Activated CD4-positive, CD25-positive, alpha-beta regulatory T cell treated with anti-CD3 and anti-CD28 coated beads, Interleukin-2, amount 50 U/mL, for 72 hours (primary cell): ENCODE measurements around the gene SMU1.

Source experiments
- DNase-seq: peaks from one replicate; pipeline ENCODE4 v3.0.0; 2021

Gene SMU1

DNA sequence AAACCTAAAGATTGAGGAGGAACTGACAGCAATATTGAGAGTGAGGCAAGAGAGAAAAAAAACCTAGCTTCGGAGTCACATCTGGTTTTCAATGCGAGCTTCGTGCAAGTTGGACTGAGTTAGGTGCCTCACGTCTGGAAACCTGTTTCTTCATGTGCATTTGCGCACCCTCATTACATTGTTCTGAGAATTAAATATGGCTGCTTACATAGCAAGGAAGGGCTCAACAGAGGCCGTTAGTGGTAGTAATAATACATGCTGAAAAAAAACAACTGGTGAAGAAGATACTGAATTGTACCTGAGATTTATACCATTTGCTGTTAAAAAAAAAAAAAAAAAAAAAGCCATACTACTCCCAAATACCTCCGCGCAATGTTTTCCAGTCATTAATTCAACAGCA, 32.8 kb downstream of the SMU1 start:
- DNase-seq: no peak

DNA sequence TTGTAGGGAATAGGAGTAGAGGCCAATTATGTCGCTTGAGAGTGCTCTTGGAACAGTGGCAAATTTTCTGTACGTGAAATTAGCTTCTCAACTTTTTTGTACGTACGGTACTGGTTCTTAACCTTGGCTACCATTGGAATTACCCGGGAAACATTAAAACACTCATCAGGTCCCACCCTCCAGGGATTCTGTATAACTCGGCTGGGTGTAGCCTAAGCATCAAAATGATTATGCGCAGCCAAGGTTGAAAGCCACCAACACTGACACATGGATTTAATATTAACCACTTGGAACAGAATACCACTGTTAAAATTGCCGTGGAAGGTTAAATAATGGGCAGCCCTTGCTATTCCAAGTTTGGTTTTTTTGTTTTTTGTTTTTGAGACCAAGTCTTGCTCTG, 34.0 kb downstream of the SMU1 start:
- DNase-seq: no peak

DNA sequence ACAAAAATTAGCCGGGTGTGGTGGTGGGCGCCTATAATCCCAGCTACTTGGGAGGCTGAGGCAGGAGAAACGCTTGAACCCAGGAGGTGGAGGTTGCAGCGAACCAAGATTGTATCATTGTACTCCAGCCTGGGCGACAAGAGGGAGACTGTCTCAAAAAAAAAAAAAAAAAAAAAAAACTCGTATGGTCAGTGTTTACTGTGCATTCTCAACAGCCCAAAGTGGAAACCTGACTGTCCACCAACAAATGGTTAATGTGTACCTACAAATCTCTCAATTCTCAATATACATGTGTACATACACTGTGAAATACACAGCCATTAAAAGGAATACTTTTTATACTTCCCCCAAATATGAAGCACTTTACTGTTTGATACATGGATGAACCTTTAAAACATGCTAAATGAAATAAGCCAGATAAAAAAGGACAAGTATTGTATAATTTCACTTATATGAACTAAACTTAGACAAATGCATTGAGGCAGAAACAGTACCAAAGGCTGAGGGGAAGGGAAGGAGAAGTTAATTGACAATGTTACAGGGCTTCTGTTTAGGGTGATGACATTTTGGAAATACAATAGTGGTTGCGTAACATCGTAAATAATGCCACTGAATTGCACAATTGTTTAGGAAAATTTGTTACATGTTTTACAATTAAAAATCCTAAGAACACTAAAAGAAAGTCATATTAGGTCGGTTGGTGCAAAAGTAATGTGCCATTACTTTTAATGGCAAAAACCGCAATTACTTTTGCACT, 34.9 kb downstream of the SMU1 start:
- DNase-seq: no peak

DNA sequence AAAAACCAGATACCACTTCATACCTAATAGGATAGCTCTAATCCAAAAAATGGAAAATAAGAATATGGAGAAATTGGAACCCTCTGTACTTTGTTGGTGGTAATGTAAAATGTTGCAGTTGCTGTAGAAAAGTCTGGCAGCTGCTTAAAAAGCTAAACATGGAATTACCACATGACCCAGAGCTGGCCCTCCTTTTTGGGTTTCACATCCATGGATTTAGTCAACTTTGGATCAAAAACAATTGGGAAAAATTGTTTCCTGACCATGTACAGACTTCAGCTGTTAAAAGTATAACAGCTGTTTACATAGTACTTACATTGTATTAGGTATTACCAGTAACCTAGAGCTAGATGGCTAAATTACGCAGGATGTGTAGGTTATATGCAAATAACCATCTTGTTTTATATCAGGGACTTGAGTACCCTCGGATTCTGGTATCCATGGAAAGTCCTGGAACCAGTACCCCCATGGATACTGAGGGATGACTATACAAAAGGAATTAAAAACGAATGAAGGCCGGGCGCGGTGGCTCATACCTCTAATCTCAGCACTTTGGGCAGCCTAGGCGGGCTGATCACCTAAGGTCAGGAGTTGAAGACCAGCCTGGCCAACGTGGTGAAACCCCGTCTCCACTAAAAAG, 35.6 kb downstream of the SMU1 start:
- DNase-seq: no peak

DNA sequence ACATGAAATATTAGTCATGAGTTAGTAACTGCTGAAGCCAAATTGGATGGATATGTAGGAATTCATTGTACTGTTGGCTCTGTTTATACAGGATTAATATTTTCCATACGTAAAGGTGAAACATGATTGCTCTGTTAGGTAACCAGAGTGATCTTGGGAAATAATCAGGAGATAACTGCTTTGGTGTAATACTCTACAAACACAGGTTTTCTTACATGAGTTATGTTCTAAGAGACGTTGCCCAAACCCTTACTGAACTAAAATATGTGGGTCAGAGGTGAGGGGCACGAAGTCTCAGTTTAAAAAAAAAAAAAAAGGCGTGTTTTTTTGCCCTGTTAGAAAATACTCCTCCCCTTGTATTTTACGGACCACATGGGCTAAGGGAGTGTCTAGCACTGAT, 43.6 kb downstream of the SMU1 start:
- DNase-seq: no peak

DNA sequence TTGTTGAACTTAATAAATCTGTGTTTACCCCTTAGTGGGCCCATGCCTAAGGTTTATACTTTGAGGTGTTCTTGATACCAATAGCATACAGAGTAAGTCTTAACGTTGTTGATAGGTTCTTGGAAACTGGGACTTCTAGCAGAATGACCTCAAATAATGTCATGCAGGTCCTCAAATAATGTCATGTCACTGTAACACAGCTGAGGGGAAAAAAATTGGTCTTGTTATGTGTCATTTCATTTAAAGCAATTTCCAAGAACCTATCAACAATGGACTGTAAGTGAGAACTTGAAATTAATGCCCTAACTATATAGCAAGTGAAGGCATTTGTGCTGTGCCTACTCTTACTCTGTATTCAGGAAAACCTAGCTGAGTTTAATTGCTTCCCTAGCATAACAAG, 44.2 kb downstream of the SMU1 start:
- no peak for DNase-seq

DNA sequence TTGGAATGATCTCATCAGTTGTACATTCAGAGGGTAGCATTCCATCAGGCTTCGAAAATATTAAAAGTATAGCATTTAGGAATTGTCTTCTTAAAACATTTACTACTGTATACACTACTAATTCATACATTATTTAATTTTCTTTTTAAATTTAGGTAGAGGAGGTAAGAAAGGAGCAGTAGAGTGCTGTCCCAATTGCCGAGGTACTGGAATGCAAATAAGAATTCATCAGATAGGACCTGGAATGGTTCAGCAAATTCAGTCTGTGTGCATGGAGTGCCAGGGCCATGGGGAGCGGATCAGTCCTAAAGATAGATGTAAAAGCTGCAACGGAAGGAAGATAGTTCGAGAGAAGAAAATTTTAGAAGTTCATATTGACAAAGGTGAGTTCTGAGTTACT, 46.2 kb downstream of the SMU1 start:
- DNase-seq: no peak

DNA sequence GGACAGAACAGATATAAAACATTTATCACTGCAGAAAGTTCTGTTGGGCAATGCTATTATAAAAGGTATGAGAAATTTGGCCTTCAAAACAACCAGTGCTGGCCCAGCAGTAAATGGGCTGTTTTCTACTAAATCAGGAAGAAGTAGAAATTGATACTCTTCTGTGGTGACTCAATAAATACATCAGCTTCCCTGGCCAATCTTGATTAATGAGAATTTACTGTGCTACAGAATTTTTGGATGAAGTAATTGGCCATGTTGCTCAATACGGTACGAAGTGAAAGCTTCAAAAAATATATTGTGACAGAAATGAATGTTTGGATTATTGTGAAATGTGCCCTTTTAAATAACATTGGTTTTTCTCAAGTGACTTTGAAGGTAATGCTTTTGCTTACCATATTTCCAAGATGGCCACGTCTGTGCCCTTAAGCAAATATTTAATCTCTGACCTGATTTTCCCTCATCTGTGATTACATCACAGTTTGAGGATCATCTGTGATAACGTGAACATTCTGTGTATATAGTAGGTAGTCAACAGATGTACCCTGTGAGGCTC, 47.2 kb downstream of the SMU1 start:
- DNase-seq: no peak

DNA sequence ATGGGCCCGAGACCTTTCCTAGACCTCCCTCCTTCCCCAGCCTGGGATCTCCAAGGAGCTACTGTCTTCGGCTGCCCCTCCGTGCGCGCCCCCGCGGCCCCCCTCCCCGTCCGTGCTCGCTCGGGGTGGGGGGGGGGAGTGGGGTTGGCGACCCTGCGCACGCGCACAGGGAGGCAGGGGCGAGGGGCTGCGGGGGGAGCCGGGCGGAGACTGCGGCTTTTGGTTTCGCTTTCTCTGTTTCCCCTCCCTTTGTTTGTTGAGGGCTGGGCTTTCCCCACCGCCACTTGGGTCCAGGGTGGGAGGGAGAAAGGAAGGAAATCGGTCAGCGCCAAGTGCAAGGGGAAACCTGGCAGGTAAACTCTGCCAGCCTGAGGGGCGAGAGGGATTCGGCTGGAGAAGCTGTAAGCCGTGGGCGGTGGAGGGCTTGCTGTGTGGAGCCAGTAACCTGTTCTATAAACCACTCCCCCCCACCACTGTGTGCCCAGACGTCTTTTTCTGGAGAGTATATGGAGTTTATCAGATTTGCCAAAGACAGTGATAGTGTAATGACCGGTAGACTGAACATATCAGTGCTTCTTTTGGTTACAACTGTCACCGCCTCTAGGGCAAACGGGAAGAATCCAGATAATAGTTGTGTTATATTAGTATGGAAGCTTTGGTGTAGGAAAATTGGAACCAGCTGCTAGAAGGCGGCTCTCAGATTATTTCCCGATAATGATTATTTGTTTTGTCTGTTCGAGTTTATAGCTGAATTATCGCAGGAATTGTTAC, 50.7 kb downstream of the SMU1 start:
- DNase-seq: peak; percentile 72

DNA sequence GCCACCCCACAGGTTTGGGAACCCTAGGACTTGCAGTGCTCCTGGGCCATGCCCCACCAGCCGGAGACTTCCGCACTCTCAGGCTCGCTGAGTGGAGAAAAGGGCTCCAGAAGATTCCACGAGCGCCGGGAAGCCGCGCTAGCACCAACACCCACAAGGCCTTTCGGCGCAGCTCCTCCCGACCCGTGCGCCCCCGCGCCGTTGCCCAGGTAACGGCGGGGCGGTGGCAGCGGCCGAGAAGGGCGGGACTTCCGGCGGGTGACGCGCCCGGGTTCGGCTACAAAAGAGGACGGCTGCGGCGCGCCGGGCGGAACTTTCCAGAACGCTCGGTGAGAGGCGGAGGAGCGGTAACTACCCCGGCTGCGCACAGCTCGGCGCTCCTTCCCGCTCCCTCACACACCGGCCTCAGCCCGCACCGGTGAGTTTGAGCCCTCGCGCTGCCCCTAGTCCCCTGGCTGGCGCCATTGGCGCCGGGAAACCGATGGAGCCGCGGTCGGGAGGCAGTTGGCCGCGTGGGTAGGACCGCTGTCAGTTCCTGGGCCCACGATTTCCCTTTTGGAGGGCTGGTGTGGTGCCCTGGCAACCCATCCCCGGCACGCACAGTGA, 51.4 kb downstream of the SMU1 start, which contains the start of gene DNAJA1:
Gene DNAJA1, plus strand, starts transcription at position 308 of the 606 bp plus-strand sequence. CDS start 1,212 bp downstream, outside the sequence.
- peak; percentile 98 for DNase-seq

DNA sequence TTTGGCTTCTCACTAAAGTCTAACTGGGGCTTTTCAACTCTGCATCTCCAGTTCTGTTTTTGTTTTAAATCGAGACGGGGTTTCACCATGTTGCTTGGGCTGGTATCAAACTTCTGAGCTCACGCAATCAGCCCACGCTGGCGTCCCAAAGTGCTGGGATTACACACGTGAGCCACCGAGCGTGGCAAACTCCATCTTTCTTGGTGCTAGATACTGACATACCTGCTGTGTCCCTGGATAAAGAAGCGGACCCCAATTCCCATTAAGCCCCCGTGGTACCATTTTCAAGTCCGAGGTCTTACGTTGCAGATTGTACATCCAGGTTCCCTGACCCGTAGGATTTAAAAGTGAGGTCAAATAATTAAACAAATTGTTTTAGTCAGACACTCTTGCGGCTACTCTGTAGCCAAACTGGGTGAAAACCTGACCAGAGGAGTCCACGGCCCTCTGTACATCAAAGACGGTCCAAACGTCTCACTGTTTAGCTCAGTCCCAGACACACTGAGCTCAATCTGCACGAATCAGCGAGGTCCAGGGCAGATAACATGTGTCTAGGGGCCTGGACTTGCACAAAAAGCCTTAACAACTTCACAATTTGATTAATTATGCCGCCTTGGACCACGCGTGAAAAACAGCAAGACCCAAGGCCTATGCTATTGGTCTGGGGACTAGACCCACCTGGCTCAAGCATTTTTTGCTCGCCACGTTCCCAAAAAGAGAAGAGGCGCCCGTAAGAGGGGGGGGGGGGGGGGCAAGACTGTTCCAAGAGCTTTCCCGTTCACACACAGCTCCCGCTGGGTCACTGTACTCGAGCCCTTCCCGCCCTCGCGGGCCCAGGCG, 52.1 kb downstream of the SMU1 start:
- DNase-seq: no peak

DNA sequence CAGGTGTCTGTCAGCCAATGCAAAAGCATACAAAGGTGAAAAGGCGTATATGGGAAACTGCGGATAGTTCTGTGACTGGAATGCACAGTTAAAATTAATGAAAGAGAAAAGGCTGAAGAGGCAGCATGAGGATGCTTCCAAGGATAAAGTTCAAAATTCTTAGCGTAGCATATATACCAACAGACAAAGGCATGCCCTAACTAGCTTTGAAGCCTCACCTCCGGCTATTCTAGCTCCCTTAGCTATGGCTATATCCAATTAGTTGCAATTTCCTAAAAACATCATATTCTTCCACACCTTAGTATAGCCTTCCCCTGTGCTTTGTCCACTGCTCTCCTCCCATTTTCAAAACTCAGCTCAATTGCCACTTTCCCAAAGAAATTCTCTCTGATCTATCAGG, 52.8 kb downstream of the SMU1 start:
- DNase-seq: no peak

DNA sequence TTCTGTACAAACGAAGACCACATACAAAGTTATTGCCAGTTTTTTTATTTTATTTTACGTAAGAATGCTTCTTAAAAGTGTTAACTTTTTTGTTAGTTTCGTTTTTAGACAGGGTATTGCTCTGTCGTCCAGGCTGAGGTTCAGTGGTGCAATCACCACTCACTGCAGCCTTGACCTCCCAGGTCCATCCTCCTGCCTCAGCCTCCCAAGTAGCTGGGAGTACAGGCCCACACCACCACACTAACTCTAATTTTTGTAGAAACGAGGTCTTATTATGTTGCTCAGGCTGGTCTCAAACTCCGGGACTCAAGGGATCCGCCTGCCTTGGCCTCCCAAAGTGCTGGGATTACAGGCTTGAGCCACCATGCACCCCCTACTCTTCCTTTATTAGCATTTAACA, 53.7 kb downstream of the SMU1 start:
- no peak for DNase-seq

DNA sequence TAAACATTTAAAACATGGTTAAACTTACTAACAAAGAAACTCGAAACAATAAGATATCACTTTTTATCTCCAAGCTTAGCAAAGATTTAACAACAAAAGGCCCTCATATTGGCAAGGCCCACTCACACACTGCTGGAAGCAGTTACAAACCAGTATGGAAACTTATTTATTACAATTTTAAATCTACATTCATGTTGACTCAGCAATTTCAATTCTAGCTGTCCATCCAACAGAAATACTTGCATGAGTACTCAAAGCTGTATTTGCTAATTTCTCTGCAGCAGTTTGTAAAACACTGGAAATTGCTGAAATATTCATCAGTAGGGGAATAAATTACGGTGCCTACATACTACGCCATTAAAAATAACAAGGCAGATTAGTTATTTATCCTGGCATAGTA, 54.2 kb downstream of the SMU1 start:
- DNase-seq: no peak

DNA sequence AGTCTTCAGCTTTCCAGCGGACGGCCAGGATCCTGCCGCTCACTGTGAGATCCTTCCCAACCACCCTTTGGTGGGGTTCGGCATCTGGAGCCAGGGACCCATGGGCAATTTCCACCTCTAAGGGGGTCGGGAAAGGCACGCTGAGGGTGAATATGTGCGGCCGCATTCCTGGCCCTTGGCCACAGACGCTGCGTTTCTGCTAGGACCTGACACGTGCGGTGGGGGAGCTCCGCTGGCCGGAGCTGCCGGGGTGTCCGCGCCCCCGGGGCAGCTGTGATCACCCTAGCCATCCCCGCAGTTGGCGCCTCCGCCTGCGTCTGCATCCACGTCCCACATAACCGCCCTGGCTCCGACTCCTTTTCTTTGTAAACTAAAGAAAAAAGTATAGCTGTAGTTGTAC, 56.7 kb downstream of the SMU1 start:
- no peak for DNase-seq

DNA sequence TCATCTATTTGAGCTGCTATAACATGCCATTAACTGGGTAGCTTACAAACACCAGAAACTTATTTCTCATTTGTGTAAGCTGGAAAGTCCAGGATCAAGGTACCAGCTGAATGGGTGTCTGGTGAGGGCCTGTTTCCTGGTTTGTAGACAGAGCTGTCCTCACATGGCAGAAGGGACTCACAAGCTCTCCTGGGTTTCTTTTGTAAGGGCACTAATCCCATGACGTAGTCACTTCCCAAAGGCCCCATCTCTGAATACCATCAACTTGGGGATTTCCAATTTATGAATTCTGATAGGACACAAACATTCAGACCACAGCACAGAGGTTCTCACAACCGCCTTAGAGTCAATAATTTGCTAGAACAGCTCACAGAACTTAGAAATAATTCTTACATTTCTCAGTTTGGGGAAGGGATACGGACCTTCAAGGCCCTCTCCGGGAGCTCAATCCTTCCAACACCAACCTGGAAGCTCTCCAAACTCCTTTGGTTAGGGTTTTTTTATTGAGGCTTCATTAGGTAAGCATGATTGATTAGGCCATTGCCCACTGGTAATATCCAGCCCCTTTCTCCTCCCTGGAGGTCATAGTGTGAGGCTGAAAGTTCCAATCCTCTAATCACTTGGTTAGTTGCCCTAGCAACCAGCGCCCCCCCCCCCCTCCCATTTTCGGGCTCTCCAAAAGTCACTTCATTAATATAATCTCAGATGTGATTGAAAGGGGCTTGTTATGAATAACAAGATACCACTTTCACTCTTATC, 59.0 kb downstream of the SMU1 start:
- DNase-seq: no peak

DNA sequence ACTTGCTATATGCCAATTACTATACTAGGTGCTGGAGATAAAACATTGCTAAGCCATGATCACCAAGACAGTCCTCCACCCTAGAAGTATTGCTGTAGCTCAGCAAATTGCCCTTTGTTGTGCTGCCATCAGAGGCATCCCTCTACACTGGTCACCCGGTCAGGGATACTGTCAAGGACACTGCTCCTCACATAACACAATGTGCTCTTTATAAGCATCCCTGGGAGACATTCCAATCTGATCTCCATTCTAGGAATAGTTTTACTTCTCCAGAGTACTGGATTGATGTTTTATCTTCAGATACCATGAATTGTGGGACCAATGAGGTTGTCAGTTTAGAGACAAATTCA, 61.8 kb downstream of the SMU1 start:
- DNase-seq: no peak

DNA sequence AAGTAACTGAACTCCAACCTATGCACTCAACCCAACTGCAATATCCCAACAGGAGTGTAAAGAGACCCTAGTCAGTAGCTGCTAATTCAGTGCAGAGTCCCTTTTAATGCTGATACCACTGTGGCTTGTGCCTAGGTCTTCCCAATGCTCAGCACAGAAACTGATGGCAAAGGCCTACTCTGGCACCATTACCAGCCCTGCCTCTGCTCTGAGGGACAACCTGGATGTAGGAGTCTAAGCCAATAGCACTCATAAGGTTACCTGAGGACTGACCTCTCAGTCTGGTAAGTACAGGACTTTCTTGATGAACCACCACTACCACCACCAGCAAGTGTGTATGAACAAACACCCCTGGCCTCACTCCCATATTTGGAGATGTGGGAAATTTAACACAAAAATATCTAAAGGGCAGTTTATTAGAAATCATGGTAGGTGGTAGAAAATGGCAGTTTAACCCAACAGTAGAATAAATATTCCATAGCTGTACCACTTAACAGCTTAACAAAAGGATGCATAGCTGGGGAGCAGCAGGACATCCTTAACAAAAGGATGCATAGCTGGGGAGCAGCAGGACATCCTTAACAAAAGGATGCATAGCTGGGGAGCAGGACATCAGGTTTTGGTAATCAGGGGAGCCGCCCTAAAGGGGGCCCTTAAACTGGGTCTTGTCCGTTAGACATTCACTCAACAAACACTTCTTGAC, 62.4 kb downstream of the SMU1 start:
- DNase-seq: no peak

DNA sequence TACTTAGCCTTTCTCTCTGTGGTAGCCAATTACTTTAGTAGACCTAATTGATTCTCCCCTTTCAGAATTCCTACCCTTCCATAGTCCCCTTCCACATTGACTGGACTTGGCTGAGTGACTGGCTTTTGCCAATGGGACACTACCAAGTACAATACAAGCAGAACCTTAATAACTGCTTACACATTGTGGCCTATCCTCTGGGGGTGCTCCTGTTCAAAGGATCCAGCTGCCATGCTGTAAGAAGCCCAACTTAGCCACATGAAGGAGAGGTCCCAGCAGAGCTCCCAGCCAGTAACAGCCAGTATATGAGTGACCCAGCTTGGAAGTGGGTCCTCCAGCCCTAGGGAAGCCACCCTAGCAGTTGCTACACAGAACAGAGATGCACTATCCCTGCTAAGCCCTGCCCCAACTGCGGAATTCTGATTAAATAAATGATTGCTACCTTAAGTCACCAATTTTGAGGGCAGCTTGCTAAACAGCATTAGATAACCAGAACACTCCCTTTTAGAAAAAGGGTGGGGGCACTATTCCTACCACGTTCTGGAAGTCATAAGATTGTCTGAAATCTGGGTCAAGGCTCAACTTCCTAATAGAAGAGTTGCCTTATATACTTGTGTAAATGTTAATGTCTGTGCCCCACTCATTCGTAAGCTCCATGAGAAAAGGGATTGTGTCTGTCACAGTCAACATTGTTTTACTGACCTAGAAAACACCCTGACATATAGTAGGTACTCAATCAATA, 64.0 kb downstream of the SMU1 start:
- DNase-seq: no peak

DNA sequence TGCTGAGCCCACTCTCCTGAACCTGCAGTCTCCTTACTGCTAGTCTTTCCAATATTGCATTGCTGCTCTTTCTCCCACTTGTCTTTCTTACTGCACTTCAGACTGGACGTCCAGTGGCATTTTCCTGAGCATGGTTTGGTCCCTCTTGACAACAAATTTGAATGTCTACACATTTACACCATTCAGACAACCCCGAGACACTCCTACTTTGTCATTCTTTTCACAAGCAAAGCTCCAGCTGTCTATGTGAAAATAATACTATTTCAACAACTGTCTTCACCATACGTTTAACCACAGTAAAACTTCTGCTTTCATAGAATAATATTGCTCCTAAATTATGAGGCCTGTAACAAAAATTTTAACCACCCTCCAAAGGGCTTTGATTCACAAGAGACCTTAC, 64.6 kb downstream of the SMU1 start:
- DNase-seq: no peak
